RPMI7951 (cell line): ENCODE measurements around the gene P2RY12. TPM values are rescaled to one million over a fixed set of nuclear protein-coding genes. Genes with fewer than 3 reads are reported as not detected.
A peak's percentile ranks its signal among the peaks of the same experiment; 100 is the strongest.
"Not testable (repeated sequence)": the region's sequence is repeated elsewhere in the genome, so short reads cannot be mapped to it uniquely, and the experiment has no call there.

Experiments used
- DNase-seq: peaks from one replicate; pipeline ENCODE4 v3.0.0-alpha.2; 2012; ENCODE audit warnings: low read depth
- total RNA-seq: library from RNA; depleted of rRNA; stranded (reverse); fragments of >200 nt; shearing (Covaris generic); gene quantifications from 2 replicates; pipeline ENCODE4 v1.2.3, GENCODE V29; 2014

The P2RY12 gene
- total RNA-seq, 1 experiment from 2014 or later = not detected

- DNase-seq = no peak
Observed at GRCh38 chr3:151393146-151393830, 8.7 kb upstream of the P2RY12 start.

DNA sequence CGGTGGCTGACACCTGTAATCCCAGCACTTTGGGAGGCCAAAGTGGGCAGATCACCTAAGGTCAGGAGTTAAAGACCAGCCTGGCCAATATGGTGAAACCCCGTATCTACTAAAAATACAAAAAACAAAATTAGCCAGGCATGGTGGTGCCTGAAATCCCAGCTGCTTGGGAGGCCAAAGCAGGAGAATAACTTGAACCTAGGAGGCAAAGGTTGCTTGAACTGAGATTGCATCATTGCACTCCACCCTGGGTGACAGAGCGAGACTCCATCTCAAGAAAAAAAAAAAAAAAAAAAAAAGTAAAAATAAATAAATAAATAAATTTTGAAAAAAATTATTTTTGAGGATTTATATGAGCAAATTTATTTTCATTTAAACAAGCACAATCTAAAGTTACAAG is 7.6 kb upstream of the P2RY12 start:
- DNase-seq = not testable (repeated sequence)

GRCh38 chr3:151391720-151392119 is 7.2 kb upstream of the P2RY12 start:
- DNase-seq = no peak

DNA sequence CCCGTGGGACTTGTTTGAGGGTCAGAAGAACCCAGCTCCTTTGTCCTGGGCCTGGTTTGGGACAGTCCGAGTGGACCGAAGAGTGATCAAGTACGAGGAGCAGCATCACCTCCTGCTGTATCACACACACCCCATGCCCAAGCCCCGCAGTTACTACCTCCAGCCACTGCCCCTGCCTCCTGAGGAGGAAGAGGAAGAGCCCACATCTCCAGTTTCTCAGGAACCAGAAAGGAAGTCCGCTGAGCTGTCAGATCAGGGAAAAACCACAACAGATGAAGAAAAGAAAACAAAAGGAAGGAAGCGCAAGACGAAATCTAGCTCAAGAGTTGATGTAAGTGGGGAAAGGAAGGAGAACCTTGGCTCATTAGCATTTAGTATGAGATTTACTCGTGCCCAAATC is 3.3 kb upstream of the P2RY12 start:
- no peak for DNase-seq

GRCh38 chr3:151387432-151387831 is 2.9 kb upstream of the P2RY12 start:
- DNase-seq = no peak

DNA sequence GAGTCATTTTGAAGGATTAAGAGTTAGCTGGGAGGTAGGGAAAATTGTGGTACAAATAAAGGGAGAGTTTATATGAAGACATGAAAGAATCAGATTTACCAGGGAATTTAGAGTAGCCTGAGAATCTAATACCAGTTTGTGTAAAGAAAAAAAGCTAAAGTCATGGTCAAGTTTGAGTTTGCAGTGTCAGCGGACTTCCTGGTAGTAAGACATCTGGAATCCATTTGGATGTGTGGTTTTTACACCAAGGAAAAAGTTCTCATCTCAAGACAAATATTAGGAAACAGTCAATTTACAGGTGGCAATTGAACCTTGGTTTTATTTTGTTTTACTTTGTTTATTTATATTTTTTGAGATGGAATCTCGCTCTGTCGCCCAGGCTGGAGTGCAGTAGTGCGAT is 1.5 kb upstream of the P2RY12 start:
- peak; percentile 71 for DNase-seq

GRCh38 chr3:151383956-151384355 is 597 bp downstream of the P2RY12 start:
- peak; percentile 35 for DNase-seq

GRCh38 chr3:151383111-151383510 is 1.4 kb downstream of the P2RY12 start:
- no peak for DNase-seq

DNA sequence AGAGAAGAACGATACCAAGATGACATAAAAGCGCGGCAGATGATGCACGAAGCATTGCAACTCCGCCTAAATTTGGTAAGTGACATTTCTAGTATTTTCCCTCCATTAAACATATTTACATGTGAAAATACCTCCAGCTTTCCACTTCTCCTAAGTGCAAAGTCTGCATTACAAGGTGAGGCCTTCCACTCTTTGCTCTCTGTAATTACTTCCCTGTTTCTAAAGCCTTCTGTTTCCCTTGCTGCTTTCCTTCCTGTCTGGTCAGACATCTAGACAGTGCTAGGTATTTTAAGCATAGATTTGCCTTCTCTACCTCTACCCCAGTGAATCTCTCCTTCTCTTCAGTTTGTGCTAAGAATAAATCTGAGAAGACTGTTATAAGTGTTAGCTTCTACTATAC is 1.9 kb downstream of the P2RY12 start:
- DNase-seq = no peak

- DNase-seq = peak; percentile 39
Observed at GRCh38 chr3:151379083-151379734, 5.3 kb downstream of the P2RY12 start.

- DNase-seq = no peak
Observed at GRCh38 chr3:151377768-151378385, 6.7 kb downstream of the P2RY12 start.

DNA sequence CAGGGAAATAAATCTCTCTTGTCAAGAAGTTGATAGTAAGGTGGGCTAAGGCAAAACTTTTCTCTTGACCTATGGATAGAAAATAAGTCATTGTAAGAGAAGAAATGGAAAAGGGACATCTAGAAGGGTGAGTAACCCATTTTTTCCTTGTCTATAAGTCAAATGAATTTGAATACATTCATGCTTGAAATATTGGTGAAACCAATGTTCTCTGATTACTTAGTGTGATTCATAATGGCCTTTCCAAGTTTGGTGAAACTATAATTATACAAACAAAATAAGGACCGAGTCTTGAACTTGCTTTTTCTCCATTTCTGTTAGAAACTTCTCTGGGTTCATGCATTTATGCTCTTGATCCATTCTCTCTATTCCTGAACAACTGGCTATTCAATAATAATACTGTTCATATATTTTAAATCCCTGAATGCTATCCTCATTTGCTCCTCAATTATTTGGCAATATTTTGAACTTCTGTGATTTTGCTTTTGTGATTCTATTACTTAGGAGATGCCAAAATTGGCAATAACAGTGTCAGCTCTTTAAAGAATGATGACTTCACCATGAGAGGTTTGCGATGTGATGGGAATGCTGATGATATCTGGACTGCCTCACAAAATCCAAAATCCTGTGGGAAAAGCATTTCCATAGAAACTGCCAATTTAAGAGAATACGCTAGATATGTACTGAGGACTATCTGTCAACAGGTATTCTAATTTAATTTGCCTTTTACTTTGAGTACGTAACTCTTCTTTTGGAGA is 12.3 kb downstream of the P2RY12 start:
- DNase-seq = no peak

GRCh38 chr3:151371526-151371925 is 13.0 kb downstream of the P2RY12 start:
- DNase-seq = no peak

DNA sequence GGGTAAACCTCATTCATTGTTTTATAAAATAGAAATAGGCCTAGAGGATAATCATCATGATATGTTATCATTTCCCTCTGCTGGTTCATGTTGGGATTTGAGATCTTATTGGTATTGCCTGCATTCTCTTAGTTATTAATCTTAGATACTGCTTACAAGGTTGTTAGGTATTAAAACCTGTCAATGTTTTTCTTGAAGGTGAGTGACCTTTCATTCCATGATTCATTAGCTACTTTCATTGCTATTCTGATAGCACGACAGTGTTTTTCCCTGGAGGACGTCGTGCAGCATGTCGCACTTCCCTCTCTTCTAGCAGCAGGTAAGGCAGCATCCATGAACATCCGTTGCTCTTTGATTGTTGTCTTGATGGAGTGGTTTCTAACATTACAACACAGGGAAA is 17.1 kb downstream of the P2RY12 start:
- DNase-seq = no peak

- DNase-seq = no peak
Observed at GRCh38 chr3:151366993-151367392, 17.6 kb downstream of the P2RY12 start.

DNA sequence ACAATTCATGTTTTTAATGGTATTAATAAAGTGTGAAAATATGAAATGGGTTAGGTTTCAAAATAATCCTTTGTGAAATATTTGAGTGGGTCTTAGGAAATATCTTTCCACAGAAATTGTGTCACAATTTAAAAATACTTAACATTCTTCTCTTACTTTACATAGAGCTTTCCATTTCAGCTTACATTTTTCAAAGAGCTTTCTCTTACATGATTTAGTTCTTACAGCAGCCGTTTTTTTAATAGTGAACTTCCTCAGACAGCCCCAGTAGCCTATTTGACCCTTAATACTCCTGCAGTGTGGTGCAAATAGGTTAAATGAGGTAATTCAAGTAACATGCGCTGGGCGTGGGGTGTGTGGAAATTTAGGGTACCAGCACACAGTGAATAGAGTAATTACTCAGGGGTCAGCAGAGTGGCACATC is 21.8 kb downstream of the P2RY12 start:
- no peak for DNase-seq

- no peak for DNase-seq
Observed at GRCh38 chr3:151357463-151357850, 27.1 kb downstream of the P2RY12 start.

GRCh38 chr3:151356794-151357462 is 27.6 kb downstream of the P2RY12 start:
- DNase-seq = no peak

DNA sequence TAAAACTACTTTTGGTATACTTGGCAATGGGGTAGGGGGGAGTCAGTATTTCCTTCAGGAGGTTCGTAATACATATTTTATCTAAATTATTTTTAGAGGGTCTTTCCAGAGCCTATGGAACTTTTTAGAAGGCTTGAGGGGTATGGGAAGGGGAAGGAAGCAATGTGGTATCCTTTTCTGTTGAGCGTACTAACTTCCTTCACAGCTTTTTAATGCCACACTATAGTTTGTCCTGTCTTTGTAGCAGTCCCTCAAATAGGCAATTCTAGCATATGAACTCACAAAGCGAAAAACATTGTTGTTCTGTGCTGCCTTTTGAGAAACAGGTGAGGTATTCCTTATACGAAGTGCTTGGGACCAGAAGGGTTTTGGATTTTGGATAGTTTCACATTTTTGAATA is 32.9 kb downstream of the P2RY12 start:
- no peak for DNase-seq

DNA sequence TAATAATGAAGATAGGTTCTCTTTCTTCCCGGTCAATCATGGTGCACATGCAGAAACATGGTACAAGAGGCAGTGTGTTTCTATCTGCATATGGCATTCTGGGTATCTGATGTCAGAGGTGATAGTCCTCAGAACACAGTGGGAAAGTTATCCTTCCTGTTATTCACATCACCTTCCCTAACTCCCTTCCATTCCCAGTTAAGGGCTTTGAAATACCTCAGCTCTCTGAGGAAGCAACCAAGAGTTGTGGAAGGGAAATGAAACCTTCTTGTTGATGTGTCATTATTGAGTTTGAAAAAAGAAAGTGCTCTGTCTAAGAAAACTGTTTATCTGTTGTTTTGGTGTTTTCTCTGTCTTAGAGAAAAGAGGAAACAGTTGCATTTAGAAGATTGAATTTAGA is 33.3 kb downstream of the P2RY12 start:
- no peak for DNase-seq

- DNase-seq = no peak
Observed at GRCh38 chr3:151350656-151351055, 33.9 kb downstream of the P2RY12 start.

DNA sequence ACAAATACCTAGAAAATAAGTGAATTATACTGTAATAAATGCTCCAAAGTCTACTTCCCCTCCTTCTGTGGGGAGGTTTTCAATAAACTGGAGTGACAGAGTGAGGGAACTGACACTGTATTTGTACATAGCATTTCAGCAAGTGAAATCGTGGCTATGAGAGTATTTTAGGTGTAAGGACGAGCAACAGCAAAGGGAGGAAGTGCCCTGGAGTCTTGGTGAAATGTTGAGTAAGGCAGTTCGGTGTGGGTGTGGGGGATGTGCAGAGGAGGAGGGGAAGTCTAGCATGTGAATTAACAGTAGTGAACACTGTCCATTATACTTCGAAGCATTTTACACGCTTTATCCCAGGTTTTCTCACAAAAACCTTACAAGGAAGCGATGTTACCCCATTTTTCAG is 37.1 kb downstream of the P2RY12 start:
- no peak for DNase-seq
